MM.1S (cell line): Measurements from ENCODE around the gene COLEC12.

Source experiments
- CTCF ChIP-seq: fragments of 300-600 bp; sonication (generic); IDR thresholded peaks from 2 replicates; pipeline ENCODE4 v1.5.1; 2016; ENCODE audit warnings: antibody characterized with exemption, low read length, mixed read lengths
- EZH2 ChIP-seq: fragments of 300-600 bp; sonication (generic); optimal IDR thresholded peaks from 2 replicates; pipeline ENCODE3; 2017; ENCODE audit warnings: low read depth, mild to moderate bottlenecking, antibody characterized with exemption, low read length, mixed read lengths
- EZH2phosphoT487 ChIP-seq: fragments of 300-600 bp; sonication (generic); IDR thresholded peaks from 2 replicates; pipeline ENCODE4 v1.6.1; 2018; ENCODE audit warnings: antibody characterized with exemption, low read length

GRCh38 chr18:320155-320554 is 180.3 kb downstream of the COLEC12 start:
- TF ChIP-seq CTCF = no peak
- TF ChIP-seq EZH2 = no peak
- TF ChIP-seq EZH2phosphoT487 = no peak
